Measurements from ENCODE around the gene CD109.
"Not testable (repeated sequence)": the region's sequence is repeated elsewhere in the genome, so short reads cannot be mapped to it uniquely, and the experiment has no call there.

Gene CD109

GRCh38 chr6:73719046-73719445, 23.0 kb downstream of the CD109 start:
- no peak overlapping the region for H3K27ac ChIP-seq
- no peak overlapping the region for H3K4me3 ChIP-seq

GRCh38 chr6:73722318-73723060, 26.5 kb downstream of the CD109 start:
- H3K27ac ChIP-seq, result peak overlapping the region in 7 of 21 experiments; percentile 3 to 67 (median 45)
- H3K4me3 ChIP-seq, result no peak overlapping the region

- H3K27ac ChIP-seq, result peak overlapping the region in 7 of 21 experiments; percentile 3 to 67 (median 45)
- not testable (repeated sequence) for H3K4me3 ChIP-seq
Measured at GRCh38 chr6:73723480-73723879, 27.5 kb downstream of the CD109 start.

GRCh38 chr6:73724389-73724788, 28.4 kb downstream of the CD109 start:
- Histone ChIP-seq H3K4me3 (no peak overlapping the region), H3K27ac (peak overlapping the region in 5 of 21 experiments; percentile 5 to 67 (median 52))

GRCh38 chr6:73725192-73725591, 29.2 kb downstream of the CD109 start:
- H3K27ac ChIP-seq, result peak overlapping the region in 4 of 21 experiments; percentile 18 to 67 (median 46)
- H3K4me3 ChIP-seq, result not testable (repeated sequence)

- H3K27ac ChIP-seq, result no peak overlapping the region
- no peak overlapping the region for H3K4me3 ChIP-seq
Measured at GRCh38 chr6:73727114-73727513, 31.1 kb downstream of the CD109 start.

- Histone ChIP-seq H3K4me3 (no peak overlapping the region), H3K27ac (no peak overlapping the region)
Measured at GRCh38 chr6:73728548-73729205, 32.7 kb downstream of the CD109 start.

- Histone ChIP-seq H3K4me3 (no peak overlapping the region), H3K27ac (no peak overlapping the region)
Measured at GRCh38 chr6:73731285-73731684, 35.3 kb downstream of the CD109 start.

- H3K27ac ChIP-seq, result peak overlapping the region in 1 of 21 experiments; percentile 35
- no peak overlapping the region for H3K4me3 ChIP-seq
Measured at GRCh38 chr6:73732845-73733675, 37.1 kb downstream of the CD109 start.

- Histone ChIP-seq H3K27ac (no peak overlapping the region), H3K4me3 (no peak overlapping the region)
Measured at GRCh38 chr6:73733791-73734190, 37.8 kb downstream of the CD109 start.

GRCh38 chr6:73734832-73735453, 38.9 kb downstream of the CD109 start:
- Histone ChIP-seq H3K27ac (no peak overlapping the region), H3K4me3 (no peak overlapping the region)

GRCh38 chr6:73738367-73739028, 42.5 kb downstream of the CD109 start:
- H3K27ac ChIP-seq, result no peak overlapping the region

GRCh38 chr6:73739096-73739495, 43.1 kb downstream of the CD109 start:
- no peak overlapping the region for H3K27ac ChIP-seq
- no peak overlapping the region for H3K4me3 ChIP-seq

More at GRCh38 chr6:73738367-73739028, 42.5 kb downstream of the CD109 start:
- H3K4me3 ChIP-seq, result no peak overlapping the region

GRCh38 chr6:73742433-73742832, 46.4 kb downstream of the CD109 start:
- Histone ChIP-seq H3K4me3 (no peak overlapping the region), H3K27ac (no peak overlapping the region)

- H3K27ac ChIP-seq, result no peak overlapping the region
Measured at GRCh38 chr6:73743081-73743480, 47.1 kb downstream of the CD109 start.

GRCh38 chr6:73743556-73743955, 47.6 kb downstream of the CD109 start:
- Histone ChIP-seq H3K27ac (no peak overlapping the region), H3K4me3 (no peak overlapping the region)

More at GRCh38 chr6:73743081-73743480, 47.1 kb downstream of the CD109 start:
- H3K4me3 ChIP-seq, result no peak overlapping the region

- Histone ChIP-seq H3K27ac (peak overlapping the region in 3 of 21 experiments; percentile 13 to 51 (median 41)), H3K4me3 (no peak overlapping the region)
Measured at GRCh38 chr6:73746787-73747186, 50.8 kb downstream of the CD109 start.

- H3K27ac ChIP-seq, result peak overlapping the region in 2 of 21 experiments; percentile 13 to 51
- no peak overlapping the region for H3K4me3 ChIP-seq
Measured at GRCh38 chr6:73747289-73747688, 51.3 kb downstream of the CD109 start.

GRCh38 chr6:73752943-73753342, 56.9 kb downstream of the CD109 start:
- Histone ChIP-seq H3K4me3 (no peak overlapping the region), H3K27ac (no peak overlapping the region)
